Measurements from ENCODE around the gene CAMTA1.

The CAMTA1 gene

DNA sequence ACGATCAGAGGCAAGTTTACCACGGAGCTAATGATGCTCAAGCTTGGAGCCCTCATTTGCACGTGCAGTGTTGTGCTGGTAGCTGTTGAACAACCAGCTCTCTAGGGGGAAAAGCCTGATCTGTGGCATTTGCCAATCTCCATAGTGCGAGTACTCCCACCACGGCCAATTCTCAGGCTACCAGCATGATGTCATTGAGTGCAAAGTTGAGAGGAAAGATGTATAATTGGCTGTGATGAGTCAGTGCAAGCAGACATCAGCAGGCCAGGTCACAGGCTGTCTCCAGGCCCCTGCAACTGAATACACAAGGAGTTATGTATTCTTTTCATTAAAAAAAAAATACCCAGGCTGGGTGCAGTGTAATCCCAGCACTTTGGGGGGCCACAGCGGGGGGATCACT is 752.8 kb downstream of the CAMTA1 start:
- no peak for DNase-seq (ENCODE audit: low read depth in 2 of 2, low spot score in 1 of 2)

DNA sequence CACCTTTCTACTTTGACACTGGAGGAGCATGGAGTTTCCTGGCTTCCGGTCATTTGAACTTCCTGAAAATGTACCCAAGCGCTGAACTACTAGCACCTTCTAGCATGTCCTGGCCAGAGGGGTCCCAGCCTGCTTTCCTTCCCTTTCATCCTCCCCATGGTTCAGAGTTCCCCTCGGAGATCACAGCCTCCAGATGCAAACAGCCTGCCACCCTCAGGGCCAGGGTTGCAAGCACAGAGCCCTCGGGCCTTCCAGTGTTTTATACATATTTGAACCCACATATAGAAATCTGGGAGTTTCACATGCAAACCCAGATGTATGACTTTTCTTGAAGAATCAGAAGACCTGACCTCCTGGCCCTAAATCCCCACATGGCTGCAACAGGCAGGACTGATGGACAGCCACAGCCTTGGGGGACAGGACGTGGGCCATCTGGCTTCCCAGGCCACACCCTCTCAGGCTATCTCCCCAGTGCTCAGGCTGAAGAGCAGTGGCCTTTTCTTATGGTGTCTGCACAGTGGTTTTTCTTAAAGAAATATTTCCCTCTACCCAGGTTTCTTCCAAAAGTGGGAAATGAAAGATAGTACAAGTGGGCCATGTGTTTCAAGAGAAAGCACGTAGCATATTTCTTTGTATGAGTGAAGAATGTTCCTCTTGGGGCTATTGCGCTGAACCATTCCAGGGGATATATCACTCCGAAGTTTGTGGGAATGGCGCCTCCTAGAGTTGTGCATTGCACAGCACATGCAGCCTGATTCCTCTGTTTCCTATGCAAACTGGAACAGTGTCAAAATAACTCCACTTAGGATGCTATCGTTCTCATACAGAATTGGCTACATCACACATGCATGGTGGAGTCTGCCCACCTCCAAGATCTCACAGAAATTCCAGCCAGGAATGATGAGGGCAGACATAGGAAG is 753.9 kb downstream of the CAMTA1 start:
- DNase-seq (ENCODE audit: low read depth in 2 of 2, low spot score in 1 of 2) = no peak

DNA sequence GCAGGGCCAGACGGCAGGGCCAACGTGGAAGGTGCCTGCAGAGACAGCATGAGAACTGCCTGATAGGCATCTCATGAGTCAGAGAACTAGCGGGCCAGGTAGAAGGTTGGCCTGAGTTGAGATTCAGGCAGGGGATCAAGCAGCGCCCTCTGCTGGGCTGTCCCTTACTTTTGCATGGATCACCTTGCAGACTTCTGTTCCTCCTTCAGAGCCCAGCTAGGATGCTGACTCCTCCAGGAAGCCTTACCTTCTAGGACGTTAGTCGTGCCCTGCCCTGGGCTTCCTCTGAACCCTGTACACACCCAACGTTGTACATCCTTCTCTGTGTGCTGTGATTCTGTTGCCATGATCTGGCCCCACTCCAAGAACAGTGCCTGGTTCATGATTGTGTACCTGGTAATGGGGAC is 754.5 kb downstream of the CAMTA1 start:
- DNase-seq (ENCODE audit: low read depth in 2 of 2, low spot score in 1 of 2) = no peak

DNA sequence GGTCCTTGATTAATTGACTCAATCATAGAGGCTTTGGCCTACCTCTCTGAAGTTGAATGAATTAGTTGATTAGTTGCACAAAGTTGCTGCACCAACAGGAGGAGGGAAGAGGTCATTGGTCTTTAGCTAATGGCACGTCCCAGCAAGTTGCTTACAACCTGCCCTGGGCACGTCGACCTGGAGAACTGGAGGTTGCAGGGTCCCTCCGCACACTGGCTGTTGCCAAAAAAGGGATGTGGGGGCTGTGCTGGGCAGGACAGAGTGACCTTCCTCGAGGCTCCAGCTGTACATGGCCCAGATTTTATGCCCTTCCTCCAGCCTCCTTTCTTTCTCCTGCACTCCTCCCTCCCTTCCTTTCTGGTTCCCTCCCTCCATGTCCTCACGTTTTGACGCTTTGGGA is 755.6 kb downstream of the CAMTA1 start:
- no peak for DNase-seq (ENCODE audit: low read depth in 2 of 2, low spot score in 1 of 2)

DNA sequence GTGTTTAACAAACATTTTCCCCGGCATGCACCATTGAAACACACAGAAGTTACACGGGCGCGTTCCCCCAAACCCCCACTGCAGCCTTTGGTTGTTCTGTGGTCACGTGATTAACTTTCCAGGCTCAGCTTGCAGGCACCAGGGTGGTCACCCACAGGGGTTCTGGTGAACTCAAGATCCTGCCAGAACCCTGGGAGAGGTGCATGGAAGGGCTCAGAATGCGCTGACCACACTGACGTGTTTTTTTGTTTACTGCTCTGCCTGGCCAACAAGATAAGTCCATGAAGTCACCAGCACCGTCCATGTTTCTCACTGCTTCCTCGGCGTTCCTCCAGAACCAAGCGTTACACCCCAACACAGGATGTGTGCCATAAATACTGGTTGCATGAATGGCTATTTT is 756.4 kb downstream of the CAMTA1 start:
- no peak for DNase-seq (ENCODE audit: low read depth in 2 of 2, low spot score in 1 of 2)

DNA sequence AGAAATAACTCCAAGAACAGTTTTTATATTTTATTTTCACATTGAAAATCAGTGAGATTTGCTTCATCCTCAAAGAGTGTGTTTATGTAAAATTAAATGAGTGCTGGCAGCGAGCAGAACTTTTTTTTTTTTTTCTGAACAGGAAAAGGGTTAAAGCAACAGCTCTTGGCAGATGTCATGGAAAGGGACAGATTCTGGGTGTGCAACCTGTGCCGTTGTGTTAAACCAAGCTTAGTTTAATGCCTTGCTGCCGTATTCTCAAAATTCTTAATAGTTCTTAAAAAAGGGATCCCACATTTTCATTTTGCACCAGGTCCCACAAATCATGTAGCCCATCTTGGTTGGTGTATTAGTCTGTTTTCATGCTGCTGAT is 758.5 kb downstream of the CAMTA1 start:
- DNase-seq (ENCODE audit: low read depth in 2 of 2, low spot score in 1 of 2) = no peak

DNA sequence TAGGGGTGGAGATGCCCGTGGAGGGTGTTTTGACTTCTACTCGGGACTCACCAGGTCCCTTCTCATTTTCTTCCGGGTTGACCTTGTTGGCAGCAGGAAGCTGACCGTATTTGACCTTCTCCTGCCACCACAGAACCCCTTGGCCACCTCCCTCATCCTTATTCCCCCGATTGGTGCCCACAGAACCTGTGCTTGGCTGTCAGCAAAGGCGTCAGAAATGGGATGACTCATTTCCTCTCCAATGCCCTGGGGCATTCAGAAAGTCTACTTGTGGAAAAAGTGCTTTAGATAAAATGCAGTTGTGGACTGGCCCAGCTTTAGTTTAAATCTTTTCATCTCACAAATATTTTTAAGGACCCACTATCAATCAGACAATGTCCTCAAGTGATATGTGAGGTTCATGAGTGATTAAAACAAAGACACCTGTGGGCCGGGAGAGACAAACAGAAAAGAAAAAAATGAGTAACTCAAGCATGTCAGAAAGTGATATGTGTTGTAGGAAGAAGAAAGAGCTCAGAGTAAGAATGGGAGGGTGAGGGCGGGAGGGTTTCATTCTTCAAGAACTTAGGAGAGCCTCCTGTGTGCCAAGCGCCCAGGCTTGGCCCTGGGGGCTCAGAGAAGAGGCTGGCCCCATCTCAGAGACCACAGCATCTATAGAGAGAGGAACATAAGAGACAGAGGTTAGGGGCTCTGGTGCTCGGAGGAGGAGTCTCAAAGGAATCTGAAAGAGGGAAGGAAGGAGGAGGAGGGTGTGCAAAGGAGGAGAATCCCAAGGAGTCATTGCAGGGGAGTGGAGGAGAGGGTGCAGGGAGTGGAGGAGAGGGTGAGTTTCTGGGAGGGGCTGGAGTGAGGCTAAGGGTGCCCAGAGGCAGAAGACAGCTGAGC is 764.3 kb downstream of the CAMTA1 start:
- DNase-seq (ENCODE audit: low read depth in 2 of 2, low spot score in 1 of 2) = no peak

DNA sequence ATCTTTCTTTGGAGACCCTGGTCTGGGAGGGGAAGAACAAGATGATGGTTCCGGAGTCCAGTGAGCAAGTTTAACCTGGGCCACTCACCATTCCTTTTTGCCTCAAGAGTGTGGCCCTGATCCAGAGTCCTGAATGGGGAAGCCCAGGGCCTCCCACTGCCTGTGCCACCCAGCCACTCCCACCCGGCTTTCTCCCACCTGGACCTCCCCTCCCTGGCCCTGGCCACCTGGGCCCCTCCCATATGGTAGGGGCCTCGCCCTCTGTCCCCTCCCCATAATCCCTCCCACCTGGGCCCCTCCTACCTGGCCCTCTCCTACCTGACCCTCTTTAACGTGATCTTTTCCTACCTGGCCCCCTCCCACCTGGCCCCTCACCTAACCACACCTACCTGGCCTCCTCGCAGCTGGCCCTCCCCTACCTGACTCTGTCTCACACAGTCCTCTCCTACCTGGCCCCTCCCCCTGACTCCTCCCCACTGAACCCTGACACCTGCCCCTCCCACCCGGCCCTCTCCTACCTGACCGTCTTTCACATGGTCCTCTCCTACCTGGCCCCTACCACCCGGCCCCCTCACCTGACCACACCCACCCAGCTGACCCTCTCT is 765.1 kb downstream of the CAMTA1 start:
- no peak for DNase-seq (ENCODE audit: low read depth in 2 of 2, low spot score in 1 of 2)

DNA sequence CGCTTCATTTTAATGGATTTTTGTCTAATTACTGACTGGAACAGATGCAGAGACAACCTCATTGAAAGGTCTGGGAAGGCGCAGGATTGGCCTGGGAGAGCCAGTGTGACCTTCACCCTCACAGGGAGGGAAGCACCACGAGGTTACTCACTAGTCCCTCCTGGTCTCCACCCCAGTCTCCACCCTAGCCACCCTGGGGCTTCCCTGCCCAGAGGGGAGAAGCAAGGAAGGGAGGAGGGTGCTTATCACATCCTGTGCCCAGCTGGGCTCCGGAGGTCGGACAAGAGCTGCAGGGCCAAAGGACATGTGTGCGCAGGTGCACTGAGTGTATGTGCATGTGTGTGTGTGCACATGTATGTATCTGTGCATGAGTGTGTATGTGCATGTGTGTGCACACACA is 765.7 kb downstream of the CAMTA1 start:
- DNase-seq (ENCODE audit: low read depth in 2 of 2, low spot score in 1 of 2) = no peak

DNA sequence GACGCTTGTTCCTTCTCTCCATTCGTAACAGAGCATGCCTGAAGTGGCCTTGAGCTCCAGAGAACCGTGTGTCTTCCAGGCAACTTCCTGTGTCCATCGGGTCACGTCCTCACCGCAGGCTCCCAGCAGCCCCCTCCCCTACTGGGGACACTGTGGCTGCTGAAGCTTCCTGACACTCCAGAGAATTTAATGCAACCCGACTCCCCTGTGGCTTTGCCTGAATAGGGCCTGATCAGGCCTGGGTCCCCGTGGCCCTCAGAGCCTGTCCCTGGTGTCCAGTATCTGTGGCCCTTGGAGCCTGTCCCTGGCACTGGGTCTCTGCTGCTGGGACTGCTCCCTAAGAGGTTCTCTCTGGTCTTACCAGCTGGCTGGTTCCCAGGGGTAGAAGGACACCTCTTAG is 766.2 kb downstream of the CAMTA1 start:
- DNase-seq (ENCODE audit: low read depth in 2 of 2, low spot score in 1 of 2) = no peak

DNA sequence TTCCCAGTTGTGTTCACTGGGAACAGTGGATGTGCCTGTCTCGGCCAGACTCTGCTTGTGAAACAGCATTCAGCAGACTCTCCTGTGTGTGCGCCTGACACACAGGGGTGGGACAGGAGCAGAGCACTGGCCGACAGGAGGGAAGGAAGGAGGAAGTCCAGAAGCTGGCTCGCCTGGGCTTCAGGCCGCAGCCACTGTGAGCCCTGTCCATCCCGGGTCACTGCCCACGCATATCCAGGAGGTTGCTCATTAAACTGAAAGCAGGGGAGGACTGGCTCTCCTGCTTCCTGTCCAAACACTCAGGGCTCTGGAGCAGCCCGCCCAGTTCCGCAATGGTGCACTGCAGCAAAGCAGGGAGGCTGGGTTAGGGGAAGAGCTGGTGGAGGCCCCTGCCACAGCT is 767.1 kb downstream of the CAMTA1 start:
- no peak for DNase-seq (ENCODE audit: low read depth in 2 of 2, low spot score in 1 of 2)

DNA sequence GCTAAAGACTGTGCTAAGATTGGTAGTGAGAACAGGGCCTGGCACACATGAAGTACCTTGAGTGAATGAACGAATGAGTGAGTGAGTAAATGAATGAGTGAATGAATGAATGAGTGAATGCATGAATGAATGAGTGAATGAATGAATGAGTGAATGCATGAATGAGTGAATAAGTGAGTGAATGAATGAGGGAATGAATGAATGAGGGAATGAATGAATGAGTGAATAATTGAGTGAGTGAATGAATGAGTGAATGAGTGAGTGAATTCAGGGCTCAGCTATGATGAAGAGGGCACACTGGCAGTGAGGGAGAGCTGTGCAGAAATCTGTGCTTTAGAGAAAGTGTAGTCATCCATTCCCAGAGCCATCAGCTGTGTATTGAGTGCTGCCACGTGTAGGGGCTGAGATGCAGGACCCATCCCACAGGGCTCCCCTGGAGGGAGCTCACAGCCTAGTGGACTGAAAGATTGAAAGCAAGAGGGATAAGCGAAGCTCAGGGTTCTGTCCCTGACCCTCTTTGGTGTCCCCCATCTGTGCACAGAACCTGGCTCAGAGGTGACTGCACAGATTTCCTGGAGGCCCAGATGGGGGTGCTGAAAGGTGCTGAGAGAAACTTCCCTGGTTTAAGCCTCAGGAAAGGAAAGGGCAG is 767.9 kb downstream of the CAMTA1 start:
- DNase-seq (ENCODE audit: low read depth in 2 of 2, low spot score in 1 of 2) = no peak

DNA sequence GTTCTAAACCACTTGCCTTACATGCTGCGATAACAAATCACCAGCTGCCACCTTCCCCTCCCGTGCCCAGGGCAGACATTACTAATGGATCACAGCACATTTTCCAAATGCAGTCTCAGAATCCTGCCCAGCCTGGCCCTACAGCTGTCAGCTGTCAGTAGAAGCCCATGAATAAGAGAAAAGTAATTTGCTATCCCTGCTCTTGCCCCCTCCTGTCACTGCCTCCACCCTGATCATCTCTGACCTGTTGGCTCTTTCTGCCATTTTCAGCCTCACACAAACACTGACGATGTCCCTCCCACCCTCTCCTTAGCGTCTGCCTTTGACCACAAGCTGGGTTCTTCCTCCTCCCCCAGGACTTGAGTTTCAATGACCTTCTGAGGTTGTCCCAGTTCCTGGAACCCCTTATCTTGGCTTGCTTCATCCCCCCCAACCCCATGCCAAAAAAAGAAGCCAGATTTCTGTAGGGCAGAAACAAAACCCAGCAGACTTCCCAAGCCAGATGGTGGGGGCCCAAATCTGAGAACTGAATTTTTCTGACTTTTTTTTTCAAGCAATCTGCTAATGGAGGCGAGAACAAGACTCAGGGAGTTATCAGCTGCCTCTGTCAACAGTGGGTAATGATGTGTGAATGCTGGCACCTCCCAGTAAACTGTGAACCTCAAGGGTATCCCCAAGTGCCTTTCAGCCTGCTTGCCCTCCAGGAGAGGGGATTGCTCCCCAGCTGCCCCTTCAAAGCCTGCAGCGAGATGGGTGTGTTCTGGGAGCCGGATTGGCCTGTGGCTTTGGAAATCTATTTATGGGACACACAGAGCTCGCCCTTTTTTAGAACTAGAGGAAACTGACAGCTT is 769.4 kb downstream of the CAMTA1 start:
- no peak for DNase-seq (ENCODE audit: low read depth in 2 of 2, low spot score in 1 of 2)

DNA sequence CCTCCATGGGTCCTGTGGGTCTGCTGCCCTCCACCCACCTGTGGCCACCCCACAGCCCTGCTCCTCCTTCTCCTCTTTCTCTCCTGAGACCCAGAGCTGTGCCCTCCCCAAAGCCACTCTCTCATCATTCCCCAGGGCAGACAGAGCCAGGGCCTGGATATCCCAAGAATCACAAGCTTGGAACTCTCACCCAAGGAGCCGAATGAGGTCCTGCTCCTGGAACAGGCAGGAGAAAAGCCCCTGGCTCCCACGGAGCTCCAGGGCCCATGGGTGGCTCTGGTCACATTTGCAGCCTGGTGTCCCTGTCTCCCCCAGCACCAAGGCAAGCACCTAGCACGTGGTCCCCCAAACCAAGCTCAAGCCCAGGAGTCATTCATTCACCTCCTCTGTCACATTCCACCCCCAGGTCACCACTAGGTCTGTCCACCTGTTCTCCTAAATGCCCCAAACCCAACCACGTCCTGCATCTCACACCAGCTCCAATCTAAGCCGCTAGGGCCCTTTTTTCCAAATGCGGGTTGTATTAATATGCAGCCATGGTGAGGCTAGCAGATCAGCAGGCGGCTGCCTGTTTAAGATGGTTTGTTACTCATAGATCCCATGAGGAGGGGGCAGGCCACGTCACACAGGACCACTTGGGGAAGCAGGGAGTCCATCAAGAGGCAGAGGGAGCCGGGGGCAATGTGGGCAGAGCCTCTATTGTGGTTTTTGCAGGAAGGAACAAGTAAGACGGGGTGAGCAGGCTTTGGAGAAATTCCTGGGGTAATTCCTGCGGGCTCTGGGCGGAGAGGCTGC is 770.3 kb downstream of the CAMTA1 start:
- DNase-seq (ENCODE audit: low read depth in 2 of 2, low spot score in 1 of 2) = no peak

DNA sequence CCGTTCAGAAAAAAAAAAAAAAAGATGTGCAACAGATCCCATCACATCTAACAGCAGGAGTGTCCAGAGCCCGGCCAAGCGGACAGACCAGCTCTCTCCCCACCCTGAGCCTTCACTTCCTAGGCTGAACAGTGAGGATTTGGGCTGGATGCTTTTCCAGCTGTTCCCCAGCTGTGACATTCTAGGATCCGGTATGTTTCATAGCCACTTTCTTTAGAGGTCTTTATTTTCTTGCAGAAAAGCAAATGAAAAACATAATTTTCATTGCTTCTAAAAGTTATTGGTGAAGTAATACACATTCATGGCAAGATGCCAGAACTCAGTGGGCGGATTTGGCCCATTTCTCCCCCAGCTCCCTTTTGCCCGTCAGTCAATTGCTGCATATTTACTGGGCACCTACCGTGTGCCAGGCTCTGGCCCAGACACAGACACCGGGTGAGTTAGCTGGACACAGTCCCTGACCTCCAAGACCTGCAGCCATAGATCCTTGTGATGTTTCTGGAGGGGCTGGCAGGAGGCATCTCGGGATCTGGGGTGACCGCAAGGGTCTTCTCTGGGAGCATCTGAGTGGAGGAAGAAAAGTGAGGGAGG is 772.1 kb downstream of the CAMTA1 start:
- no peak for DNase-seq (ENCODE audit: low read depth in 2 of 2, low spot score in 1 of 2)

DNA sequence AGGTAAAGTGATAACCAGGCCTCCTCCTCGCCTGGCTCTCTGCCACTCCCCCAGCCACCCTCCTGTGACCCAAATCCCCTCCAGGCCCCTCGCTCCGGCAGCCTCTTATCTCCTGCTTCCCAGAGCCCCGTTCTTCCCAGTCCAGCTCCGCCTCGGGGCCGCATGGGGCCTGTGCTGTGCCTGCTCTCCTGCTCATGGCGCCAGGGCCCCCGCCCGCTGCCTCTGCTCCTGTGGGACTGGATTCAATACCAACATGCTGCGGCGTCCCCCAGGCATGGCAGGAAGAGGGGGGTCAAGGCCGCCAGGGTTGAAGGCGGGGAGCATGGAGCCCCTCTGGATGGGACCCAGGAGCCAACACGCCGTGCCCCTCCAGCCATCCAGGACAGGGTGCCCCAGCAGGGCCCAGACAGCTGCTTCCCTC is 772.8 kb downstream of the CAMTA1 start:
- DNase-seq (ENCODE audit: low read depth in 2 of 2, low spot score in 1 of 2) = no peak

DNA sequence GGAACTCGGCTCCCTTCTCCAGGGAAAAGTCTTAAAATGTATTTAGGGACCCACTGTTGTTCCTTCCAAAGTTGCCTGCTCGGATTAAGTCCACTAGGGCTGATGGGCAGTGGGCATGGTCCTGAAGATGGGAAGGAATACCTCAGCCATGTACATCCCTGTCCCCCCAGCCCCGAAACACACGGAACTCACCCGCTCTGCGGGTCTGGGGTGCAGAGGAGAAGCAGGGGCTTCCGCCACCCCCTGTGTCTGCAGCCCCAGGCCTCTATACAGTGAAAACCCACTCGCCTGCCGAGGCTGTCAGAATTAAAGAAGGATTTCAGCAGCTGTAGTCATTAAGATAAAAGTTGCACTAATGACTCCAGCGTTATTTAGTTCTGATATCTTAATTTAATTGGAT is 773.2 kb downstream of the CAMTA1 start:
- DNase-seq (ENCODE audit: low read depth in 2 of 2, low spot score in 1 of 2) = no peak

DNA sequence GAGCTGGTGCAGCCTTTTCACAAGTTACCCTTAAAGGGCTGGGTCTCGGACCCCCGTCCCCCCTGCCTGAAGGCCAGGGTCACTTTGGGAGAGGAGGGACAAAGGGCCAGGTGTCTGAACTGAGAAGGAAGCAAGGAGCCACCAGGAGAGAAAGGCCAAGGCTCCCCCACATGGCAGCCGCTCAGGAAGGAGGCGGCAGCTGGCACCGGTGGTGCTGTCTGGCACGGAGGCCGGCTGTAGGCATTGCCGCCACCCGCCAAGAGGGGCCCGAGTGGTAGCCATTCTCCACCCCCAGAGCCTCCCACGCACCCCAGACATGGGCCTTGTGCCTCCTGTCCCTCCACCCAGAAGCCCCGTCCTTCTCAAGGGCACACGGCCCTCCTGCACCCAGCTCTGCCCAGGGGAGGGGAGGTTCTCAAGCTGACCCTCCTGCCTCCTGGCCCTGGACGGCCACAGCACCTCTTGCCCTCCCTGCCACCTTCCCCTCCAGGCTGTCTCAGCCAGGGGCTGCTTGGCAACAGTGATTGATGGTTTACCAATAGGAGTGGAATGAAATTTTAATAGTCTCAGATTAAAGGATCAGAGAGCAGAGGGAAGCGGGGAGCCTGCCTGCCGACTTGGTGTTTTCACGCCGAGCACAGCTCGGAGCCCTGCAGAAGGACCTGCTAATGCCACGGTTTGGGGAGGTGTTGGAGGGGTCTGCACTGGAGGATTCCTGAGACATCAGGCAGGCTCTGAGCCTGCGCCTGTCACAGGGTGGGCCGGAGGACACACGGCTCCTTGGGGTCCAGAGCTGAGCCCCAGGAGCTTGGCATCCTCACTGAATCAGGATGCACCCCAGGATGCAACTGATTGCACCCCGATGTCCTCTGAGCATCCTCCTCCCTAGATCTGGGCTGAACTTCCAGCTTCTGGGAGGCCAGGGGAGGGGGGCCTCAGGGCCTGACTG is 773.9 kb downstream of the CAMTA1 start:
- no peak for DNase-seq (ENCODE audit: low read depth in 2 of 2, low spot score in 1 of 2)

All from stimulated activated CD8-positive, alpha-beta memory T cell treated with anti-CD3 and anti-CD28 coated beads, Interleukin-4, amount 100 ng/mL, for 4 hours (primary cell).